Prostate gland (tissue), 2 donors: ENCODE results near the gene CADM3. TPM values are rescaled to one million over a fixed set of nuclear protein-coding genes. Genes with fewer than 3 reads are reported as not detected.

Source experiments
- DNase-seq: peaks from one replicate; pipeline ENCODE4 v3.0.0-alpha.2; 2019; ENCODE audit warnings: low spot score
- H3K27ac ChIP-seq, 2 donors: fragments of 200-600 bp; sonication (generic); 2 replicates each; pipeline ENCODE4 v1.5.1; 2017 to 2019
- H3K27me3 ChIP-seq: fragments of 200-600 bp; sonication (generic); replicated peaks from 2 replicates; pipeline ENCODE4 v1.5.1; 2019; ENCODE audit not compliant: insufficient read depth
- H3K36me3 ChIP-seq, 2 donors: fragments of 200-600 bp; sonication (generic); 1 replicate in 1 of 2; 2 replicates in 1 of 2; pipeline versions ENCODE4 v1.5.1 to v1.8.1; 2017 to 2019
- H3K4me1 ChIP-seq: fragments of 200-600 bp; sonication (generic); replicated peaks from 2 replicates; pipeline ENCODE4 v1.5.1; 2019
- H3K4me3 ChIP-seq, 2 donors: fragments of 200-600 bp; sonication (generic); 2 replicates each; pipeline ENCODE4 v1.5.1; 2017 to 2019
- H3K9me3 ChIP-seq: fragments of 200-600 bp; sonication (generic); 2 replicates; pipeline ENCODE4 v1.5.1; 2017
- CTCF ChIP-seq, 4 experiments: fragments of 200-600 bp in 2 of 4; fragments of 450-650 bp in 2 of 4; sonication (generic) in 2 of 4; IDR thresholded peaks; 1 replicate in 3 of 4; 2 replicates in 1 of 4; pipeline ENCODE4 v1.5.1; 2016 to 2019; ENCODE audit warnings: antibody characterized with exemption in 4 of 4, mild to moderate bottlenecking in 2 of 4, moderate library complexity in 2 of 4
- POLR2A ChIP-seq: fragments of 450-650 bp; IDR thresholded peaks from one replicate; pipeline ENCODE4 v1.6.1; 2016; ENCODE audit warnings: antibody characterized with exemption, mild to moderate bottlenecking
- POLR2AphosphoS5 ChIP-seq: sonication (generic); formaldehyde crosslinking; IDR thresholded peaks from one replicate; pipeline ENCODE4 v1.6.1; 2017; ENCODE audit warnings: antibody characterized with exemption
- WGBS: methylation state at CpG from one replicate; pipeline ENCODE4 v1.1.5; 2018; 5-methylcytosine and 5-hydroxymethylcytosine counted together
- intact Hi-C: fragments of 100-400 bp; cut with DNase I; formaldehyde crosslinking; loops from one replicate; pipeline ENCODE4 v1.14.2; 2022
- total RNA-seq, 2 donors: library from RNA; depleted of rRNA; stranded (reverse); fragments of >200 nt; gene quantifications; one replicate each; pipeline ENCODE4 v1.1.0, GENCODE V29; 2016

The CADM3 gene
- total RNA-seq, 2 donors from 2014 or later: 0.23 to 4.7 TPM

- Histone ChIP-seq H3K4me3 (no peak overlapping the region), H3K27ac (no peak overlapping the region), H3K4me1 (no peaks in the 10 kb centered on the region), H3K27me3 (peaks cover 2% of the 10 kb centered on the region), H3K36me3 (no peaks in the 10 kb centered on the region), H3K9me3 (no peaks in the 10 kb centered on the region)
- 22% methylated on average over 3 of the region's 3 CpGs for WGBS
- TF ChIP-seq POLR2AphosphoS5 (no peak), CTCF (IDR thresholded peaks at IDR 0.05) (no peak), POLR2A (no peak)
- intact Hi-C loops: no loop called here
- no peak for DNase-seq
Observed at GRCh38 chr1:159187033-159187432, 15.6 kb downstream of the CADM3 start.

- TF ChIP-seq POLR2A (no peak), POLR2AphosphoS5 (no peak), CTCF (IDR thresholded peaks at IDR 0.05) (no peak)
- H3K9me3 ChIP-seq: no peaks in the 10 kb centered on the region
- H3K27me3 ChIP-seq: peaks cover 2% of the 10 kb centered on the region
- H3K4me1 ChIP-seq: no peaks in the 10 kb centered on the region
- DNase-seq: no peak
- intact Hi-C loops: no loop called here
- no peak overlapping the region for H3K27ac ChIP-seq
- 25% methylated on average over 14 of the region's 14 CpGs for WGBS
- H3K36me3 ChIP-seq: no peaks in the 10 kb centered on the region
- H3K4me3 ChIP-seq: no peak overlapping the region
Observed at GRCh38 chr1:159187647-159188374, 16.4 kb downstream of the CADM3 start.

GRCh38 chr1:159188375-159188788 lies 17.0 kb downstream of the CADM3 start:
- Histone ChIP-seq H3K9me3 (no peaks in the 10 kb centered on the region), H3K4me1 (no peaks in the 10 kb centered on the region), H3K4me3 (no peak overlapping the region), H3K36me3 (no peaks in the 10 kb centered on the region), H3K27me3 (peaks cover 2% of the 10 kb centered on the region), H3K27ac (no peak overlapping the region)
- intact Hi-C loops: no loop called here
- no peak for DNase-seq
- TF ChIP-seq CTCF (IDR thresholded peaks at IDR 0.05): no peak
- no peak for TF ChIP-seq POLR2A
- 1% methylated on average over 24 of the region's 24 CpGs for WGBS

- WGBS: 64% methylated on average over 2 of the region's 2 CpGs
- intact Hi-C loops: no loop called here
Observed at GRCh38 chr1:159190441-159190840, 19.0 kb downstream of the CADM3 start.

More at GRCh38 chr1:159190441-159190840, 19.0 kb downstream of the CADM3 start:
- no peaks in the 10 kb centered on the region for H3K9me3 ChIP-seq
- TF ChIP-seq CTCF (IDR thresholded peaks at IDR 0.05) (no peak), POLR2AphosphoS5 (no peak), POLR2A (no peak)
- H3K4me1 ChIP-seq: no peaks in the 10 kb centered on the region
- H3K27ac ChIP-seq: no peak overlapping the region
- DNase-seq: no peak
- no peaks in the 10 kb centered on the region for H3K36me3 ChIP-seq
- H3K4me3 ChIP-seq: no peak overlapping the region
- peaks cover 2% of the 10 kb centered on the region for H3K27me3 ChIP-seq
